Lower lobe of right lung (tissue), 2 donors: ENCODE measurements around the gene THRB. TPM values are rescaled to one million over a fixed set of nuclear protein-coding genes. Genes with fewer than 3 reads are reported as not detected.

Source experiments
- ATAC-seq, 2 donors: fragments of 200-7000 bp; cut with Tn5 transposase; one replicate each; pipeline ENCODE4 v1.9.1; 2020 to 2022; ENCODE audit warnings: mild to moderate bottlenecking in 2 of 2, moderate library complexity in 2 of 2
- DNase-seq: peaks from one replicate; pipeline ENCODE4 v3.0.0-alpha.2; 2020
- H3K27ac ChIP-seq: fragments of 200-600 bp; one replicate; pipeline ENCODE4 v1.8.0; 2022
- H3K27me3 ChIP-seq: fragments of 200-600 bp; one replicate; pipeline ENCODE4 v1.8.0; 2022; ENCODE audit warnings: low read depth
- H3K36me3 ChIP-seq: fragments of 200-600 bp; one replicate; pipeline ENCODE4 v1.8.0; 2022; ENCODE audit warnings: mild to moderate bottlenecking
- H3K4me1 ChIP-seq: fragments of 200-600 bp; one replicate; pipeline ENCODE4 v1.8.0; 2022
- H3K4me3 ChIP-seq: fragments of 200-600 bp; one replicate; pipeline ENCODE4 v1.8.0; 2022; ENCODE audit warnings: mild to moderate bottlenecking
- H3K9me3 ChIP-seq: fragments of 200-600 bp; one replicate; pipeline ENCODE4 v1.8.0; 2022
- intact Hi-C: fragments of 100-400 bp; cut with DNase I; formaldehyde crosslinking; loops from one replicate; pipeline ENCODE4 v1.11.0; 2022
- total RNA-seq: library from RNA; stranded (reverse); fragmentation: NEBNext Ultra II Directional; extraction: Animal tissue kit (Norgen Biotek cat#: 25700); gene quantifications from one replicate; pipeline ENCODE4 v1.2.1, GENCODE V29; 2021
- TF ChIP-seq, protein P1 (sequence below): fragments of 200-600 bp; IDR thresholded peaks from one replicate; pipeline ENCODE4 v1.8.0; 2022; ENCODE audit warnings: antibody characterized with exemption, mild to moderate bottlenecking
- donor health status: DM: no; HTN: yes; CAD: no; lungs with severe emphysema.

THRB gene
- total RNA-seq, 1 donor from 2014 or later = 14.6 TPM

DNA sequence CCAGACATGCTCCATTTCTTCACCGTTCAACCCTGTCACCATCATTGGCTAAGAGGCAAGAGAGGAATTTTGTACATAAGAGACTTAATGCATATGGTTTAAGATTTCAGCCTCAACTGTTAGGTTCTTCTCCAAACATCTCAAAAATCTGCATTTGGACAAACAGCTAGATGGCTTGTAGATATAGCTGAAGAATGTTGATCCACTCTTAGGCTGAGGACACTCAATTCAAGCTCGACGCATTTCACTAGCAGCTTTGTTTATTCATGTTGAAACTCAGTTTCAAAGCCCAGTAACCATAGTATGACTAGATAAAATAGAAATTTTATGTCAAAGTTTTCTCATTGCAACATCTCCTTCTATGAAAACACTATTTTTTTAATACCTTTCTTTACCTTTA, 208.2 kb downstream of the THRB start:
- no peak overlapping the region for H3K27ac ChIP-seq
- ATAC-seq (no peak), DNase-seq (no peak)
- TF ChIP-seq, protein P1, sequence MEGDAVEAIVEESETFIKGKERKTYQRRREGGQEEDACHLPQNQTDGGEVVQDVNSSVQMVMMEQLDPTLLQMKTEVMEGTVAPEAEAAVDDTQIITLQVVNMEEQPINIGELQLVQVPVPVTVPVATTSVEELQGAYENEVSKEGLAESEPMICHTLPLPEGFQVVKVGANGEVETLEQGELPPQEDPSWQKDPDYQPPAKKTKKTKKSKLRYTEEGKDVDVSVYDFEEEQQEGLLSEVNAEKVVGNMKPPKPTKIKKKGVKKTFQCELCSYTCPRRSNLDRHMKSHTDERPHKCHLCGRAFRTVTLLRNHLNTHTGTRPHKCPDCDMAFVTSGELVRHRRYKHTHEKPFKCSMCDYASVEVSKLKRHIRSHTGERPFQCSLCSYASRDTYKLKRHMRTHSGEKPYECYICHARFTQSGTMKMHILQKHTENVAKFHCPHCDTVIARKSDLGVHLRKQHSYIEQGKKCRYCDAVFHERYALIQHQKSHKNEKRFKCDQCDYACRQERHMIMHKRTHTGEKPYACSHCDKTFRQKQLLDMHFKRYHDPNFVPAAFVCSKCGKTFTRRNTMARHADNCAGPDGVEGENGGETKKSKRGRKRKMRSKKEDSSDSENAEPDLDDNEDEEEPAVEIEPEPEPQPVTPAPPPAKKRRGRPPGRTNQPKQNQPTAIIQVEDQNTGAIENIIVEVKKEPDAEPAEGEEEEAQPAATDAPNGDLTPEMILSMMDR = no peak
- no peaks in the 10 kb centered on the region for H3K27me3 ChIP-seq
- H3K9me3 ChIP-seq = no peaks in the 10 kb centered on the region
- peaks cover 34% of the 10 kb centered on the region for H3K4me1 ChIP-seq
- H3K36me3 ChIP-seq = no peaks in the 10 kb centered on the region
- no peak overlapping the region for H3K4me3 ChIP-seq
- intact Hi-C loops = no loop called here

GRCh38 chr3:24278543-24278942, 216.1 kb downstream of the THRB start:
- H3K36me3 ChIP-seq = no peaks in the 10 kb centered on the region

GRCh38 chr3:24273491-24273890, 221.2 kb downstream of the THRB start:
- no peak overlapping the region for H3K4me3 ChIP-seq
- intact Hi-C loops = no loop called here
- H3K9me3 ChIP-seq = no peaks in the 10 kb centered on the region
- DNase-seq (no peak), ATAC-seq (no peak)
- no peak overlapping the region for H3K27ac ChIP-seq
- TF ChIP-seq, protein P1 = no peak
- H3K4me1 ChIP-seq = no peaks in the 10 kb centered on the region
- H3K27me3 ChIP-seq = no peaks in the 10 kb centered on the region
- H3K36me3 ChIP-seq = no peaks in the 10 kb centered on the region

More at GRCh38 chr3:24278543-24278942, 216.1 kb downstream of the THRB start:
- H3K27me3 ChIP-seq = no peaks in the 10 kb centered on the region
- TF ChIP-seq, protein P1 = no peak
- no peaks in the 10 kb centered on the region for H3K4me1 ChIP-seq
- no peak for ATAC-seq
- H3K9me3 ChIP-seq = no peaks in the 10 kb centered on the region
- no peak overlapping the region for H3K4me3 ChIP-seq
- no peak for DNase-seq
- H3K27ac ChIP-seq = no peak overlapping the region
- intact Hi-C loops = no loop called here

DNA sequence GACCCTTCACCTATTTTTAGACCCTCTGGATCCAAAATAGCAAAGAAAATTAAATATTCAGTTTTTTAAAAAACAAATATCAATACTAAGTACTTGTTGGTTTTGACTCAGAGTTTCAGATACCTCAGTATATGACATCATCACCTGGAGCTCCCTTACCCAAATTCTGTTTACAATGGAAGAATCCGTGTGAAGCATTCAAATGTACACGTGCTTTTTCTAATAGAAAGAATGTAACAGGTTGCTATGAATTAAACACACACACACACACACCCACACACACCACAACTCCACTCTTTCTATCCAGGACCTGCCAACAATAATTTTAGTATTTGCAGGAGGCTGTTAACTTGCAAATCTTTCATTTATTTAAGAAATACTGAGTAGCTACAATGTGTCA, 221.8 kb downstream of the THRB start:
- intact Hi-C loops = no loop called here
- TF ChIP-seq, protein P1 = no peak

DNA sequence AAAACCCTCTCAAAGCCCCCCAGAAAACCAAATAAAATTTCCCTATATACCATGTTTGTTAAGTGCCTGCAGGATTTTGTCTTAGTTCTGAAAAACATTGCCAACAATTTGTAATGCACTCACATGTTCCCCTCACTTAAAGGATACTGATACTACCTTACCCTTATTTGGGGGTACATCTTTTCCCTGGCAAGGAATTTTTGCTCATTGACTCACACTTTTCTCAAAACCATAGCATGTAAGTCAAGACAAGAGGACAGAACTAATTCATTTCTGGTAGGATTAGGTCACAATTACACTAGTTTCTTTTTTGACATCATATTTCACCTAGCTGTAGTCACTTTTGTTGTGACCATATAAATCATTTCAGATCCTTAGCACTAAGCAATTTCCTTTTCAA, 222.2 kb downstream of the THRB start:
- Histone ChIP-seq H3K27ac (no peak overlapping the region), H3K27me3 (no peaks in the 10 kb centered on the region), H3K36me3 (no peaks in the 10 kb centered on the region), H3K4me1 (no peaks in the 10 kb centered on the region), H3K9me3 (no peaks in the 10 kb centered on the region), H3K4me3 (no peak overlapping the region)
- no peak for ATAC-seq
- TF ChIP-seq, protein P1 = no peak
- DNase-seq = no peak
- intact Hi-C loops = no loop called here

More for the DNA sequence above, 221.8 kb downstream of the THRB start:
- no peaks in the 10 kb centered on the region for H3K9me3 ChIP-seq
- ATAC-seq (no peak), DNase-seq (no peak)
- H3K4me3 ChIP-seq = no peak overlapping the region
- no peaks in the 10 kb centered on the region for H3K4me1 ChIP-seq
- no peaks in the 10 kb centered on the region for H3K27me3 ChIP-seq
- H3K27ac ChIP-seq = no peak overlapping the region
- H3K36me3 ChIP-seq = no peaks in the 10 kb centered on the region

- intact Hi-C loops = no loop called here
- Histone ChIP-seq H3K27ac (no peak overlapping the region), H3K36me3 (no peaks in the 10 kb centered on the region), H3K4me1 (no peaks in the 10 kb centered on the region), H3K9me3 (no peaks in the 10 kb centered on the region), H3K4me3 (no peak overlapping the region), H3K27me3 (no peaks in the 10 kb centered on the region)
- TF ChIP-seq, protein P1 = no peak
- ATAC-seq (no peak), DNase-seq (no peak)
Observed at GRCh38 chr3:24271228-24271627, 223.4 kb downstream of the THRB start.
